Body of pancreas (tissue), 4 donors: Measurements from ENCODE around the gene PRSS57.

Experiments used
- POLR2A ChIP-seq, 3 donors: fragments of 450-650 bp; IDR thresholded peaks; one replicate each; pipeline ENCODE4 v1.6.1; 2016; ENCODE audit warnings: antibody characterized with exemption in 3 of 3, mild to moderate bottlenecking in 2 of 3
- TF ChIP-seq, protein P1 (sequence below), 7 experiments: fragments of 450-650 bp in 4 of 7; fragments of 200-600 bp in 3 of 7; sonication (generic) in 3 of 7; IDR thresholded peaks; one replicate each; pipeline ENCODE4 v1.5.1; 2016 to 2019; ENCODE audit warnings: antibody characterized with exemption in 7 of 7

- TF ChIP-seq, protein P1, sequence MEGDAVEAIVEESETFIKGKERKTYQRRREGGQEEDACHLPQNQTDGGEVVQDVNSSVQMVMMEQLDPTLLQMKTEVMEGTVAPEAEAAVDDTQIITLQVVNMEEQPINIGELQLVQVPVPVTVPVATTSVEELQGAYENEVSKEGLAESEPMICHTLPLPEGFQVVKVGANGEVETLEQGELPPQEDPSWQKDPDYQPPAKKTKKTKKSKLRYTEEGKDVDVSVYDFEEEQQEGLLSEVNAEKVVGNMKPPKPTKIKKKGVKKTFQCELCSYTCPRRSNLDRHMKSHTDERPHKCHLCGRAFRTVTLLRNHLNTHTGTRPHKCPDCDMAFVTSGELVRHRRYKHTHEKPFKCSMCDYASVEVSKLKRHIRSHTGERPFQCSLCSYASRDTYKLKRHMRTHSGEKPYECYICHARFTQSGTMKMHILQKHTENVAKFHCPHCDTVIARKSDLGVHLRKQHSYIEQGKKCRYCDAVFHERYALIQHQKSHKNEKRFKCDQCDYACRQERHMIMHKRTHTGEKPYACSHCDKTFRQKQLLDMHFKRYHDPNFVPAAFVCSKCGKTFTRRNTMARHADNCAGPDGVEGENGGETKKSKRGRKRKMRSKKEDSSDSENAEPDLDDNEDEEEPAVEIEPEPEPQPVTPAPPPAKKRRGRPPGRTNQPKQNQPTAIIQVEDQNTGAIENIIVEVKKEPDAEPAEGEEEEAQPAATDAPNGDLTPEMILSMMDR (IDR thresholded peaks at IDR 0.05), result peak in 6 of 7 experiments; percentile 29 to 50 (median 42)
- no peak for TF ChIP-seq POLR2A (IDR thresholded peaks at IDR 0.05)
These were observed 42.4 kb upstream of the PRSS57 start for GRCh38 chr19:737591-738093.
